22Rv1 (cell line): ENCODE data around the gene MANSC1.

Experiments
- H3K27ac ChIP-seq: fragments of 450-650 bp; 2 replicates; pipeline ENCODE4 v1.5.1; 2017
- CTCF ChIP-seq: fragments of 450-650 bp; IDR thresholded peaks from 2 replicates; pipeline ENCODE4 v1.5.1; 2017; ENCODE audit warnings: mild to moderate bottlenecking
- ZFX ChIP-seq: fragments of 450-650 bp; IDR thresholded peaks from 2 replicates; pipeline ENCODE4 v1.6.1; 2017; ENCODE audit warnings: antibody characterized with exemption, borderline replicate concordance

Gene MANSC1

GRCh38 chr12:12378616-12379015 lies 28.6 kb upstream of the MANSC1 start:
- TF ChIP-seq ZFX (no peak), CTCF (no peak)

GRCh38 chr12:12376646-12377448 lies 26.8 kb upstream of the MANSC1 start:
- TF ChIP-seq ZFX (no peak), CTCF (peak; percentile 83)
- peak overlapping the region; percentile 43 for H3K27ac ChIP-seq

More at GRCh38 chr12:12378616-12379015, 28.6 kb upstream of the MANSC1 start:
- peak overlapping the region; percentile 43; the same call in 1 of the 2 replicates for H3K27ac ChIP-seq

- TF ChIP-seq ZFX, result no peak
- TF ChIP-seq CTCF, result no peak
- H3K27ac ChIP-seq, result no peak overlapping the region
These were observed 23.1 kb upstream of the MANSC1 start for GRCh38 chr12:12372946-12373722.

- TF ChIP-seq CTCF (no peak), ZFX (no peak)
- H3K27ac ChIP-seq, result no peak overlapping the region
These were observed 17.5 kb upstream of the MANSC1 start for GRCh38 chr12:12367482-12367998.

- no peak for TF ChIP-seq CTCF
- TF ChIP-seq ZFX, result no peak
- H3K27ac ChIP-seq, result no peak overlapping the region
These were observed 16.8 kb upstream of the MANSC1 start for GRCh38 chr12:12366701-12367481.

- TF ChIP-seq CTCF, result no peak
- no peak for TF ChIP-seq ZFX
- H3K27ac ChIP-seq, result no peak overlapping the region
These were observed 15.9 kb upstream of the MANSC1 start for GRCh38 chr12:12365931-12366431.
